Ovary (tissue), 9 donors: ENCODE results near the gene JADE1. TPM values are rescaled to one million over a fixed set of nuclear protein-coding genes. Genes with fewer than 3 reads are reported as not detected.

Experiments
- DNase-seq, 5 donors: peaks; one replicate each; pipeline ENCODE4 v3.0.0-alpha.2; 2019 to 2020
- H3K27ac ChIP-seq, 2 donors: fragments of 200-600 bp; one replicate each; pipeline versions ENCODE4 v1.5.1 to v1.8.0; 2019 to 2022
- H3K27me3 ChIP-seq: fragments of 200-600 bp; one replicate; pipeline ENCODE4 v1.8.0; 2022
- H3K36me3 ChIP-seq: fragments of 200-600 bp; sonication (generic); one replicate; pipeline ENCODE4 v1.5.1; 2019
- H3K4me1 ChIP-seq: one replicate; pipeline ENCODE4 v1.8.1; 2013; ENCODE audit warnings: mild to moderate bottlenecking, moderate library complexity; ENCODE audit not compliant: insufficient read depth
- H3K4me3 ChIP-seq: fragments of 200-600 bp; sonication (generic); one replicate; pipeline ENCODE4 v1.5.1; 2017
- H3K9me3 ChIP-seq, 2 donors: fragments of 200-600 bp in 1 of 2; sonication (generic) in 1 of 2; one replicate each; pipeline versions ENCODE4 v1.5.1 to v1.8.1; 2013 to 2019; ENCODE audit warnings: mild to moderate bottlenecking in 1 of 2, moderate library complexity in 1 of 2
- EP300 ChIP-seq: sonication (generic); formaldehyde crosslinking; IDR thresholded peaks from one replicate; pipeline ENCODE4 v1.6.1; 2017; ENCODE audit warnings: antibody characterized with exemption
- POLR2A ChIP-seq: fragments of 450-650 bp; IDR thresholded peaks from one replicate; pipeline ENCODE4 v1.6.1; 2017; ENCODE audit warnings: antibody characterized with exemption, mild to moderate bottlenecking, moderate library complexity
- WGBS, 3 donors: extraction: QIAGEN DNeasy Blood & Tissue Kit in 1 of 3; methylation state at CpG; one replicate each; pipeline versions ENCODE4 v1.1.5 to v1.1.7; 2013 to 2017; 5-methylcytosine and 5-hydroxymethylcytosine counted together
- intact Hi-C, 4 donors: fragments of 100-400 bp; cut with DNase I; formaldehyde crosslinking; loops; one replicate each; pipeline versions ENCODE4 v1.11.0 to v1.15.1; 2022 to 2023
- polyA plus RNA-seq, 2 donors: library from polyadenylated mRNA; stranded (reverse); fragments of 200-250 nt in 1 of 2; fragments of 350-450 nt in 1 of 2; fragmentation: Illumina TruSeq in 1 of 2; extraction: RNeasy Lipid Tissue Mini Kit (QIAGEN cat#74804) in 1 of 2; gene quantifications; one replicate each; pipeline ENCODE4 v1.2.3, GENCODE V29; 2013 to 2014
- total RNA-seq, 7 donors: library from RNA; depleted of rRNA in 2 of 7; stranded (reverse); fragments of >200 nt in 2 of 7; fragmentation: NEBNext Ultra II Directional in 3 of 7; extraction: Animal tissue kit (Norgen Biotek cat#: 25700) in 3 of 7; gene quantifications; one replicate each; pipeline versions ENCODE4 v1.1.0 to v1.2.4, GENCODE V29; 2016 to 2023
- TF ChIP-seq, protein P1 (sequence below), 3 donors: fragments of 450-650 bp in 2 of 3; fragments of 200-600 bp in 1 of 3; IDR thresholded peaks; one replicate each; pipeline versions ENCODE4 v1.5.1 to v1.8.0; 2016 to 2022; ENCODE audit warnings: antibody characterized with exemption in 3 of 3, mild to moderate bottlenecking in 1 of 3
- donor health status: DM: no; HTN: no; CAD: no; lungs with moderate emphysema.
- donor health status: DM: no; HTN: no; CAD: no.
- donor health status: Bipolar disorder and iron deficiency.
- donor health status: DM: yes; HTN: yes; CAD: no.
- donor health status: DM: no; HTN: no; CAD: no.
- donor health status: DM: yes; HTN: yes; CAD: no.

JADE1 gene
- total and polyA plus RNA-seq, 9 donors: 21.3 to 48.6 (median 34.9) TPM

DNA sequence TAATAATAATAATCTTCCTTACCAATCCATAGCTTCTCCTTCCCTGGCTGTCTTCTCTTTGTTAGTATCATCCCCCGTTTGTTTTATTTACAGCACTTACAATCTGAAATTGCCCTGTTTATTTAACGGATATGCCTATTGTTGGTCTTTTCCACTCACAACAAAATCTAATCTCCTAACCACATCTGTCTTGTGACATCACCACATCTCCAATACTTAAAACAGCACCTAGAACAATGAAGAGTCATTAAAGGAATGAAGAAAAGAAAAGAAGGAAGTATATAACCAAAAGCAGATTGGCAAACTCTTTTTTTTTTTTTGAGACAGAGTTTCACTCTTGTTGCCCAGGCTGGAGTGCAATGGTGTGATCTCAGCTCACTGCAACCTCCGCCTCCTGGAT is 38.7 kb upstream of the JADE1 start:
- no peaks in the 10 kb centered on the region for H3K9me3 ChIP-seq
- no peaks in the 10 kb centered on the region for H3K36me3 ChIP-seq
- intact Hi-C loops: loop anchor here in 1 of 4 donors (10.0 kb wide), 1 partner anchor 554 kb away; no protein-coding TSS in a partner anchor
- H3K27ac ChIP-seq: no peak overlapping the region
- 55 to 68% (median 62%) methylated on average over 3 of the region's 3 CpGs for WGBS, 3 donors
- H3K27me3 ChIP-seq: no peaks in the 10 kb centered on the region
- H3K4me3 ChIP-seq: no peak overlapping the region
- no peak for TF ChIP-seq POLR2A
- TF ChIP-seq EP300: no peak
- TF ChIP-seq, protein P1, sequence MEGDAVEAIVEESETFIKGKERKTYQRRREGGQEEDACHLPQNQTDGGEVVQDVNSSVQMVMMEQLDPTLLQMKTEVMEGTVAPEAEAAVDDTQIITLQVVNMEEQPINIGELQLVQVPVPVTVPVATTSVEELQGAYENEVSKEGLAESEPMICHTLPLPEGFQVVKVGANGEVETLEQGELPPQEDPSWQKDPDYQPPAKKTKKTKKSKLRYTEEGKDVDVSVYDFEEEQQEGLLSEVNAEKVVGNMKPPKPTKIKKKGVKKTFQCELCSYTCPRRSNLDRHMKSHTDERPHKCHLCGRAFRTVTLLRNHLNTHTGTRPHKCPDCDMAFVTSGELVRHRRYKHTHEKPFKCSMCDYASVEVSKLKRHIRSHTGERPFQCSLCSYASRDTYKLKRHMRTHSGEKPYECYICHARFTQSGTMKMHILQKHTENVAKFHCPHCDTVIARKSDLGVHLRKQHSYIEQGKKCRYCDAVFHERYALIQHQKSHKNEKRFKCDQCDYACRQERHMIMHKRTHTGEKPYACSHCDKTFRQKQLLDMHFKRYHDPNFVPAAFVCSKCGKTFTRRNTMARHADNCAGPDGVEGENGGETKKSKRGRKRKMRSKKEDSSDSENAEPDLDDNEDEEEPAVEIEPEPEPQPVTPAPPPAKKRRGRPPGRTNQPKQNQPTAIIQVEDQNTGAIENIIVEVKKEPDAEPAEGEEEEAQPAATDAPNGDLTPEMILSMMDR (IDR thresholded peaks at IDR 0.05): no peak
- peaks cover 6% of the 10 kb centered on the region for H3K4me1 ChIP-seq
- DNase-seq: no peak

DNA sequence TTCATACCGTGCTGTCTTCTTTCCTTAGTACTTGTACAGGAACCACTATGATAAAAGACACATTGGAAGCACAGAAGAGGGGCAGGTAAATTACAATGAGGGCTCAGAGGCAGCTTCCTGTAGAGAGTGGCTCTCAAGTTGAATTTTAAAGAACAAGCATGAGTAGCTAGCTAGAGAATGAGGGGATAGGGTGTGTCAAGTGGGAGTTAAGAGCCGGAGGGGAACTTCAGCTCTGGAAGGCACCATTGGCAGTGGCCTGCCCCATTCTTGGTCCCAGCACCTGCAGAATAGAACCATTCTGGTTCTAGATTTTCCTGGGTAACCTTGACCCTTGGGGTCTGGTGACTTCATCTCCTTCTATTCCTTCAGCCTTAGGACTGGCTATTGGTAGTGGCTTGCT is 34.0 kb upstream of the JADE1 start:
- Histone ChIP-seq H3K27me3 (no peaks in the 10 kb centered on the region), H3K9me3 (no peaks in the 10 kb centered on the region), H3K36me3 (no peaks in the 10 kb centered on the region), H3K4me3 (no peak overlapping the region), H3K27ac (no peak overlapping the region), H3K4me1 (no peaks in the 10 kb centered on the region)
- intact Hi-C loops: loop anchor here in 1 of 4 donors (10.0 kb wide), 1 partner anchor 549 kb away; no protein-coding TSS in a partner anchor
- no peak for TF ChIP-seq EP300
- TF ChIP-seq, protein P1 (IDR thresholded peaks at IDR 0.05): no peak
- TF ChIP-seq POLR2A: no peak
- DNase-seq: no peak
- WGBS, 3 donors: 94 to 100% (median 98%) methylated on average over 2 of the region's 2 CpGs

DNA sequence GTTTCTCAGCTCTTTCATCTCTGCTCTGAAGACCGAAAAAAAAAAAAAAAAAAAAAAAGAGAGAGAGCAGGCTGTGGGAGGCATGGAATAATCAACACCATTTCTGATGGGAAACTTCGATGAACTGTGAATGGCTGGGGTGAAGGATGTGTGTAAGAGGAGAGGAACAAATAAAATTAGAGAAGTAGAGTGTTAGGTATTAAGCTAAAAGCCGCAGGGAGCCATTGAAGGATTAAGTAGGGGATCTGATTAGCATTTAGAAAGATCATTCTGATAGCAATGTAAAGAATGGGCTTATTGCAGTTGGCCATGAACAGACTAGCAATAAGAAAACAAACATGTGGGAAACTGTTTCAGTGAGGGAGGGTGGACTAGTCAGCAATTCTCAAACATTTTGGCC is 33.6 kb upstream of the JADE1 start:
- H3K27ac ChIP-seq: no peak overlapping the region
- TF ChIP-seq, protein P1 (IDR thresholded peaks at IDR 0.05): no peak
- TF ChIP-seq POLR2A (no peak), EP300 (no peak)
- H3K4me1 ChIP-seq: no peaks in the 10 kb centered on the region
- no peak overlapping the region for H3K4me3 ChIP-seq
- no peaks in the 10 kb centered on the region for H3K9me3 ChIP-seq
- no peak for DNase-seq
- intact Hi-C loops: loop anchor here in 1 of 4 donors (10.0 kb wide), 1 partner anchor 549 kb away; no protein-coding TSS in a partner anchor
- H3K36me3 ChIP-seq: no peaks in the 10 kb centered on the region
- no peaks in the 10 kb centered on the region for H3K27me3 ChIP-seq
- WGBS, 3 donors: 88 to 96% (median 90%) methylated on average over 3 of the region's 3 CpGs

DNA sequence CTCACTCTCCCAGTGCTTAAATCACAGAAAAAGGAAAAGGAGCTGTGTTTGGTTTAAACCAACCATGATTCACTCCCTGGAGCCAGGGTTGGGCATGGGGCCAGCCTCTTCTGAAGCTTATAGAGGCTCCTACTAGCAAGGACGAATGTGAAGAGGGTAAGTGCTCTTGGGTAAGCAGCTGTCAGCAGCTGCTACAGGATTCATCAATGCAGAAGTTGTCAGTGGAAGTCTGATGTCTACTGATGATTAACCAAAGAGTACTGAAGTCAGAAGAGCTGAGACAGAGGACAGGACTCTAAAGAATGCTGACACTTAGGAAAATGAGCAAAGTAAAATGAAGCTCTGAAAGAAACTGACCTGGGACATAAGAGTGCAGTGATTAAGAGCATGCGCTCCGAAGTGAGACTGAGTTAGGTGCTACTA is 32.7 kb upstream of the JADE1 start:
- Histone ChIP-seq H3K27me3 (no peaks in the 10 kb centered on the region), H3K9me3 (no peaks in the 10 kb centered on the region), H3K27ac (no peak overlapping the region), H3K4me3 (no peak overlapping the region), H3K4me1 (no peaks in the 10 kb centered on the region), H3K36me3 (no peaks in the 10 kb centered on the region)
- intact Hi-C loops: loop anchor here in 1 of 4 donors (10.0 kb wide), 1 partner anchor 548 kb away; no protein-coding TSS in a partner anchor
- 38 to 49% (median 46%) methylated on average over 3 of the region's 3 CpGs for WGBS, 3 donors
- TF ChIP-seq POLR2A: no peak
- TF ChIP-seq, protein P1 (IDR thresholded peaks at IDR 0.05): no peak
- no peak for TF ChIP-seq EP300
- peak; percentile 29 to 60 (median 50) for DNase-seq
